ENCODE measurements around the gene TSPO2.

- TF ChIP-seq CTCF (IDR thresholded peaks at IDR 0.05 in 4 of 5, conservative IDR thresholded peaks at IDR 0.05 in 1 of 5) (no peak), POLR2A (IDR thresholded peaks at IDR 0.05) (no peak)
Measured at GRCh38 chr6:41071501-41071922, 29.2 kb downstream of the TSPO2 start.

Data from gastrocnemius medialis (tissue), 4 donors.